GM23338 (cell line): ENCODE results near the gene PSMD2. TPM values are rescaled to one million over a fixed set of nuclear protein-coding genes. Genes with fewer than 3 reads are reported as not detected.

Experiments used
- ATAC-seq: fragments of 200-7000 bp; cut with Tn5 transposase; 3 replicates; pipeline ENCODE4 v1.9.1; 2020
- DNase-seq: peaks from one replicate; pipeline ENCODE4 v3.0.0-alpha.2; 2015; ENCODE audit warnings: low spot score
- H2AFZ ChIP-seq: fragments of 200-600 bp; sonication (generic); 2 replicates; pipeline ENCODE4 v1.8.0; 2016; ENCODE audit warnings: antibody characterized with exemption, mild to moderate bottlenecking, moderate library complexity
- H3F3A ChIP-seq: fragments of 200-600 bp; sonication (generic); replicated peaks from 2 replicates; pipeline ENCODE4 v1.8.0; 2017; ENCODE audit warnings: antibody characterized with exemption, mixed run types, low read depth
- H3K27ac ChIP-seq: fragments of 200-600 bp; sonication (generic); 2 replicates; pipeline ENCODE4 v1.6.1; 2016; ENCODE audit warnings: low read depth
- H3K27me3 ChIP-seq: fragments of 200-600 bp; sonication (generic); 2 replicates; pipeline ENCODE4 v1.8.0; 2016; ENCODE audit warnings: mild to moderate bottlenecking, mixed run types, moderate library complexity; ENCODE audit not compliant: insufficient read depth
- H3K36me3 ChIP-seq: fragments of 200-600 bp; sonication (generic); 2 replicates; pipeline ENCODE4 v1.8.0; 2016; ENCODE audit warnings: mild to moderate bottlenecking; ENCODE audit not compliant: insufficient read depth
- H3K4me1 ChIP-seq: fragments of 200-600 bp; sonication (generic); 2 replicates; pipeline ENCODE4 v1.8.0; 2016; ENCODE audit warnings: mild to moderate bottlenecking, moderate library complexity; ENCODE audit not compliant: insufficient read depth
- H3K4me2 ChIP-seq: fragments of 200-600 bp; sonication (generic); 2 replicates; pipeline ENCODE4 v1.7.1; 2017; ENCODE audit warnings: mixed run types
- H3K4me3 ChIP-seq: fragments of 200-600 bp; sonication (generic); 2 replicates; pipeline ENCODE4 v1.6.1; 2016; ENCODE audit warnings: mixed run types
- H3K79me2 ChIP-seq: fragments of 200-600 bp; sonication (generic); replicated peaks from 2 replicates; pipeline ENCODE4 v1.8.0; 2017; ENCODE audit warnings: mild to moderate bottlenecking; ENCODE audit not compliant: insufficient read depth
- H3K9me2 ChIP-seq: fragments of 200-600 bp; sonication (generic); 2 replicates; pipeline ENCODE4 v1.8.0; 2017; ENCODE audit not compliant: insufficient read depth
- H4K20me1 ChIP-seq: fragments of 200-600 bp; sonication (generic); replicated peaks from 2 replicates; pipeline ENCODE4 v1.8.0; 2017; ENCODE audit warnings: mild to moderate bottlenecking; ENCODE audit not compliant: insufficient read depth
- H3K27ac Mint-ChIP-seq: 2 replicates; pipeline ENCODE4 v1.8.0; 2020; ENCODE audit warnings: inconsistent platforms, mild to moderate bottlenecking, moderate library complexity, mixed read lengths
- H3K27me3 Mint-ChIP-seq: 3 replicates; pipeline ENCODE4 v1.8.0; 2022; ENCODE audit warnings: low read depth, mild to moderate bottlenecking, moderate library complexity, mixed read lengths, inconsistent platforms; ENCODE audit not compliant: insufficient read depth, poor library complexity
- H3K36me3 Mint-ChIP-seq: 3 replicates; pipeline ENCODE4 v1.8.0; 2021; ENCODE audit warnings: low read depth, mild to moderate bottlenecking, inconsistent platforms, moderate library complexity, mixed read lengths
- H3K4me1 Mint-ChIP-seq: 3 replicates; pipeline ENCODE4 v1.8.0; 2020; ENCODE audit warnings: mild to moderate bottlenecking, inconsistent platforms, mixed read lengths
- H3K4me3 Mint-ChIP-seq: 3 replicates; pipeline ENCODE4 v1.8.0; 2021; ENCODE audit warnings: moderate library complexity, mild to moderate bottlenecking, inconsistent platforms, mixed read lengths
- H3K9me3 Mint-ChIP-seq: 3 replicates; pipeline ENCODE4 v1.8.0; 2020; ENCODE audit warnings: moderate library complexity, mild to moderate bottlenecking, inconsistent platforms, mixed read lengths
- CREB1 ChIP-seq: fragments of 250-450 bp; sonication (Bioruptor Pico); IDR thresholded peaks from 2 replicates; pipeline ENCODE4 v1.5.0; 2020; ENCODE audit warnings: low read depth, mild to moderate bottlenecking, moderate library complexity
- EZH2 ChIP-seq: fragments of 200-600 bp; sonication (generic); IDR thresholded peaks from one replicate; pipeline ENCODE4 v1.8.0; 2017; ENCODE audit warnings: antibody characterized with exemption, mild to moderate bottlenecking, low read depth; ENCODE audit not compliant: unreplicated experiment
- EZH2phosphoT487 ChIP-seq: fragments of 200-600 bp; sonication (generic); IDR thresholded peaks from one replicate; pipeline ENCODE4 v1.8.1; 2018; ENCODE audit warnings: antibody characterized with exemption; ENCODE audit not compliant: unreplicated experiment
- JUNB ChIP-seq: IDR thresholded peaks from one replicate; pipeline ENCODE4 v1.6.1; 2016; ENCODE audit warnings: antibody characterized with exemption; ENCODE audit not compliant: unreplicated experiment
- NANOG ChIP-seq: IDR thresholded peaks from 2 replicates; pipeline ENCODE4 v1.6.1; 2016; ENCODE audit warnings: antibody characterized with exemption, borderline replicate concordance
- POLR2AphosphoS5 ChIP-seq: IDR thresholded peaks from 2 replicates; pipeline ENCODE4 v1.6.1; 2016; ENCODE audit warnings: antibody characterized with exemption, low read depth
- STAT1 ChIP-seq: IDR thresholded peaks from one replicate; pipeline ENCODE4 v1.6.1; 2016; ENCODE audit warnings: antibody characterized with exemption; ENCODE audit not compliant: unreplicated experiment
- ZNF114 ChIP-seq: fragments of 250-450 bp; sonication (Bioruptor Pico); IDR thresholded peaks from 2 replicates; pipeline ENCODE4 v1.5.0; 2020; ENCODE audit warnings: mild to moderate bottlenecking, moderate library complexity
- polyA plus RNA-seq: library from polyadenylated mRNA; unstranded; fragments of >200 nt; fragmentation: Nextera tagmentation; extraction: Ambion mirVana; gene quantifications from 2 replicates; pipeline ENCODE4 v1.2.1, GENCODE V29; 2016
- total RNA-seq: library from RNA; depleted of rRNA; stranded (reverse); fragments of >200 nt; shearing (Covaris generic); gene quantifications from 2 replicates; pipeline ENCODE4 v1.2.3, GENCODE V29; 2014
- TF ChIP-seq, protein P1 (sequence below), 2 experiments: fragments of 200-600 bp in 1 of 2; sonication (generic) in 1 of 2; conservative IDR thresholded peaks; 2 replicates each; pipeline versions ENCODE4 v1.5.1 to v1.6.1; 2016 to 2017; ENCODE audit warnings: antibody characterized with exemption in 2 of 2, low read depth in 2 of 2, mild to moderate bottlenecking in 2 of 2, moderate library complexity in 1 of 2
- TF ChIP-seq, protein P2 (sequence below): IDR thresholded peaks from one replicate; pipeline ENCODE4 v1.6.1; 2018; ENCODE audit warnings: antibody characterized with exemption; ENCODE audit not compliant: unreplicated experiment

Gene PSMD2
- total and polyA plus RNA-seq, 2 experiments from 2014 or later = 117 to 507 TPM

DNA sequence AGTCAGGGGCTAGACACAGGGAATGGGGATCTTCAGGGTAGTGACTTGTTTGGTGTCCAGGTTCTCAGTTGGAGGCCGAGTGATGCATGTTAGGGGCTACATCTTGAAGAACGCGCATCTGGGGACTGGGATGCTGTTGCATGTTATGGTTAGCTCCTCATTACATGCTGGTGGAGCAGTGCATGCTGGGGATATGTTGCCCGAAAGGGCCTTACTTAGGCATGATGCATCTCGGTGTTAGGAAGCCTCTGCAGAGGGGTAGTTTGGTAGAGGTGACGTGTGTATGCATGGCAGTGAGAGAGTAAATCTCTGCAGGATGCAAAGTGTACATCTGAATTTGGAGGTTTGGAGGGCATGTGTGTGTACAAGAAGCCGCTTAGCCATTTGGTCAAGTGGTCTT is 17.8 kb downstream of the PSMD2 start:
- no peaks in the 10 kb centered on the region for H3K9me3 Mint-ChIP-seq
- Histone ChIP-seq H3K9me2 (no peaks in the 10 kb centered on the region), H3K4me2 (peak overlapping the region; percentile 93), H4K20me1 (peaks cover 50% of the 10 kb centered on the region), H3F3A (peaks cover 8% of the 10 kb centered on the region; the same call in 1 of the 2 replicates), H3K4me3 (peak overlapping the region; percentile 92), H3K4me1 (peaks cover 11% of the 10 kb centered on the region), H3K27ac (no peak overlapping the region), H3K79me2 (peaks cover 67% of the 10 kb centered on the region), H2AFZ (no peak overlapping the region), H3K27me3 (no peaks in the 10 kb centered on the region), H3K36me3 (peaks cover 35% of the 10 kb centered on the region)
- peak overlapping the region; percentile 92 for H3K4me3 Mint-ChIP-seq
- DNase-seq (no peak), ATAC-seq (no peak)
- TF ChIP-seq STAT1 (no peak), NANOG (no peak), EZH2 (no peak)
- TF ChIP-seq, protein P1, sequence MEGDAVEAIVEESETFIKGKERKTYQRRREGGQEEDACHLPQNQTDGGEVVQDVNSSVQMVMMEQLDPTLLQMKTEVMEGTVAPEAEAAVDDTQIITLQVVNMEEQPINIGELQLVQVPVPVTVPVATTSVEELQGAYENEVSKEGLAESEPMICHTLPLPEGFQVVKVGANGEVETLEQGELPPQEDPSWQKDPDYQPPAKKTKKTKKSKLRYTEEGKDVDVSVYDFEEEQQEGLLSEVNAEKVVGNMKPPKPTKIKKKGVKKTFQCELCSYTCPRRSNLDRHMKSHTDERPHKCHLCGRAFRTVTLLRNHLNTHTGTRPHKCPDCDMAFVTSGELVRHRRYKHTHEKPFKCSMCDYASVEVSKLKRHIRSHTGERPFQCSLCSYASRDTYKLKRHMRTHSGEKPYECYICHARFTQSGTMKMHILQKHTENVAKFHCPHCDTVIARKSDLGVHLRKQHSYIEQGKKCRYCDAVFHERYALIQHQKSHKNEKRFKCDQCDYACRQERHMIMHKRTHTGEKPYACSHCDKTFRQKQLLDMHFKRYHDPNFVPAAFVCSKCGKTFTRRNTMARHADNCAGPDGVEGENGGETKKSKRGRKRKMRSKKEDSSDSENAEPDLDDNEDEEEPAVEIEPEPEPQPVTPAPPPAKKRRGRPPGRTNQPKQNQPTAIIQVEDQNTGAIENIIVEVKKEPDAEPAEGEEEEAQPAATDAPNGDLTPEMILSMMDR (conservative IDR thresholded peaks at IDR 0.05; ENCODE audit: low read depth in 2 of 2) = no peak
- peaks cover 59% of the 10 kb centered on the region for H3K36me3 Mint-ChIP-seq
- H3K4me1 Mint-ChIP-seq = peaks cover 29% of the 10 kb centered on the region
- H3K27ac Mint-ChIP-seq = peak overlapping the region; percentile 26; the same call in 1 of the 2 replicates
- peaks cover 22% of the 10 kb centered on the region for H3K27me3 Mint-ChIP-seq

DNA sequence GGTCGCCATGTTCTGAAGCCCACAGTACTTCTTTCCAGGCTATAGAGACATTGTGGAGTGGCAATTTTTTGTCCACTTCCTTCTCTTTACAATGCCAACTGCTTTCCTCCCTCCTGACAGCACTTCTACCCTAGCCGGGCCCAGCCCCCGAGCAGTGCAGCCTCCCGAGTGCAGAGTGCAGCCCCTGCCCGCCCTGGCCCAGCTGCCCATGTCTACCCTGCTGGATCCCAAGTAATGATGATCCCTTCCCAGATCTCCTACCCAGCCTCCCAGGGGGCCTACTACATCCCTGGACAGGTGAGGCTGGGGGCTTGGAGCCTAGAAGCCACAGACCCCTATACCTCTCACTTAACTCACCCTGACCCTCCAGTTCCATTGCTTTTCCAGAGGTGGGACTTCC is 18.2 kb downstream of the PSMD2 start:
- H3K9me2 ChIP-seq = no peaks in the 10 kb centered on the region
- H2AFZ ChIP-seq = no peak overlapping the region
- H3K4me3 ChIP-seq = no peak overlapping the region; the same call in 1 of the 2 replicates
- H3K4me2 ChIP-seq = no peak overlapping the region; the same call in none of the 2 replicates
- H3K4me3 Mint-ChIP-seq = peak overlapping the region; percentile 92
- peaks cover 39% of the 10 kb centered on the region for H3K36me3 ChIP-seq
- peaks cover 29% of the 10 kb centered on the region for H3K4me1 Mint-ChIP-seq
- H3F3A ChIP-seq = peaks cover 8% of the 10 kb centered on the region; the same call in 1 of the 2 replicates
- peaks cover 63% of the 10 kb centered on the region for H3K36me3 Mint-ChIP-seq
- H3K27me3 ChIP-seq = no peaks in the 10 kb centered on the region
- ATAC-seq (no peak), DNase-seq (no peak)
- H4K20me1 ChIP-seq = peaks cover 54% of the 10 kb centered on the region
- peaks cover 71% of the 10 kb centered on the region for H3K79me2 ChIP-seq
- H3K27ac Mint-ChIP-seq = peak overlapping the region; percentile 83; the same call in 1 of the 2 replicates
- H3K27me3 Mint-ChIP-seq = peaks cover 22% of the 10 kb centered on the region
- peak overlapping the region; percentile 59; the same call in 1 of the 2 replicates for H3K27ac ChIP-seq
- H3K4me1 ChIP-seq = peaks cover 11% of the 10 kb centered on the region
- H3K9me3 Mint-ChIP-seq = no peaks in the 10 kb centered on the region
- TF ChIP-seq EZH2phosphoT487 = no peak
- no peak for TF ChIP-seq ZNF114
- TF ChIP-seq JUNB = no peak
- TF ChIP-seq CREB1 (CRISPR knock-in tag) = no peak
- TF ChIP-seq EZH2 = no peak
- no peak for TF ChIP-seq NANOG
- TF ChIP-seq STAT1 = no peak
- no peak for TF ChIP-seq POLR2AphosphoS5
- TF ChIP-seq, protein P2, sequence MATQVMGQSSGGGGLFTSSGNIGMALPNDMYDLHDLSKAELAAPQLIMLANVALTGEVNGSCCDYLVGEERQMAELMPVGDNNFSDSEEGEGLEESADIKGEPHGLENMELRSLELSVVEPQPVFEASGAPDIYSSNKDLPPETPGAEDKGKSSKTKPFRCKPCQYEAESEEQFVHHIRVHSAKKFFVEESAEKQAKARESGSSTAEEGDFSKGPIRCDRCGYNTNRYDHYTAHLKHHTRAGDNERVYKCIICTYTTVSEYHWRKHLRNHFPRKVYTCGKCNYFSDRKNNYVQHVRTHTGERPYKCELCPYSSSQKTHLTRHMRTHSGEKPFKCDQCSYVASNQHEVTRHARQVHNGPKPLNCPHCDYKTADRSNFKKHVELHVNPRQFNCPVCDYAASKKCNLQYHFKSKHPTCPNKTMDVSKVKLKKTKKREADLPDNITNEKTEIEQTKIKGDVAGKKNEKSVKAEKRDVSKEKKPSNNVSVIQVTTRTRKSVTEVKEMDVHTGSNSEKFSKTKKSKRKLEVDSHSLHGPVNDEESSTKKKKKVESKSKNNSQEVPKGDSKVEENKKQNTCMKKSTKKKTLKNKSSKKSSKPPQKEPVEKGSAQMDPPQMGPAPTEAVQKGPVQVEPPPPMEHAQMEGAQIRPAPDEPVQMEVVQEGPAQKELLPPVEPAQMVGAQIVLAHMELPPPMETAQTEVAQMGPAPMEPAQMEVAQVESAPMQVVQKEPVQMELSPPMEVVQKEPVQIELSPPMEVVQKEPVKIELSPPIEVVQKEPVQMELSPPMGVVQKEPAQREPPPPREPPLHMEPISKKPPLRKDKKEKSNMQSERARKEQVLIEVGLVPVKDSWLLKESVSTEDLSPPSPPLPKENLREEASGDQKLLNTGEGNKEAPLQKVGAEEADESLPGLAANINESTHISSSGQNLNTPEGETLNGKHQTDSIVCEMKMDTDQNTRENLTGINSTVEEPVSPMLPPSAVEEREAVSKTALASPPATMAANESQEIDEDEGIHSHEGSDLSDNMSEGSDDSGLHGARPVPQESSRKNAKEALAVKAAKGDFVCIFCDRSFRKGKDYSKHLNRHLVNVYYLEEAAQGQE = no peak
